ENCODE measurements around the gene TSHZ2.

TSHZ2 gene

GRCh38 chr20:53343448-53343847 lies 371.3 kb downstream of the TSHZ2 start:
- Histone ChIP-seq H3K27me3 (no peaks in the 10 kb centered on the region), H3K4me1 (no peaks in the 10 kb centered on the region), H3K27ac (no peak overlapping the region), H4K20me1 (no peaks in the 10 kb centered on the region), H3K36me3 (no peaks in the 10 kb centered on the region), H3K4me3 (no peak overlapping the region), H3K4me2 (no peak overlapping the region), H3K9me3 (no peaks in the 10 kb centered on the region), H3K9ac (no peak overlapping the region)
- no peak for TF ChIP-seq Cebpa-rat (IDR thresholded peaks at IDR 0.05)

- Histone ChIP-seq H3K4me2 (no peak overlapping the region), H4K20me1 (no peaks in the 10 kb centered on the region), H3K9me3 (no peaks in the 10 kb centered on the region), H3K27me3 (no peaks in the 10 kb centered on the region), H3K4me3 (no peak overlapping the region), H3K36me3 (no peaks in the 10 kb centered on the region), H3K27ac (no peak overlapping the region), H3K4me1 (no peaks in the 10 kb centered on the region), H3K9ac (no peak overlapping the region)
- TF ChIP-seq Cebpa-rat (IDR thresholded peaks at IDR 0.05): no peak
Observed at GRCh38 chr20:53344891-53345290, 372.7 kb downstream of the TSHZ2 start.

GRCh38 chr20:53345536-53346334 lies 373.6 kb downstream of the TSHZ2 start:
- no peak for TF ChIP-seq Cebpa-rat (IDR thresholded peaks at IDR 0.05)
- H3K4me2 ChIP-seq: no peak overlapping the region
- no peaks in the 10 kb centered on the region for H3K36me3 ChIP-seq
- H3K4me1 ChIP-seq: no peaks in the 10 kb centered on the region
- H3K27ac ChIP-seq: no peak overlapping the region
- no peaks in the 10 kb centered on the region for H3K9me3 ChIP-seq
- H4K20me1 ChIP-seq: no peaks in the 10 kb centered on the region
- H3K27me3 ChIP-seq: no peaks in the 10 kb centered on the region
- no peak overlapping the region for H3K4me3 ChIP-seq
- H3K9ac ChIP-seq: no peak overlapping the region

GRCh38 chr20:53346335-53346648 lies 374.1 kb downstream of the TSHZ2 start:
- TF ChIP-seq Cebpa-rat (IDR thresholded peaks at IDR 0.05): no peak
- Histone ChIP-seq H3K36me3 (no peaks in the 10 kb centered on the region), H3K27ac (no peak overlapping the region), H3K4me1 (no peaks in the 10 kb centered on the region), H3K9me3 (no peaks in the 10 kb centered on the region), H3K4me3 (no peak overlapping the region), H4K20me1 (no peaks in the 10 kb centered on the region), H3K27me3 (no peaks in the 10 kb centered on the region), H3K9ac (no peak overlapping the region), H3K4me2 (no peak overlapping the region)

GRCh38 chr20:53349730-53350129 lies 377.6 kb downstream of the TSHZ2 start:
- Histone ChIP-seq H3K9ac (no peak overlapping the region), H3K4me1 (no peaks in the 10 kb centered on the region), H4K20me1 (no peaks in the 10 kb centered on the region), H3K4me3 (no peak overlapping the region), H3K4me2 (no peak overlapping the region), H3K36me3 (no peaks in the 10 kb centered on the region), H3K9me3 (no peaks in the 10 kb centered on the region), H3K27ac (no peak overlapping the region), H3K27me3 (no peaks in the 10 kb centered on the region)
- TF ChIP-seq Cebpa-rat (IDR thresholded peaks at IDR 0.05): no peak

- no peaks in the 10 kb centered on the region for H4K20me1 ChIP-seq
- H3K9ac ChIP-seq: no peak overlapping the region
- no peaks in the 10 kb centered on the region for H3K36me3 ChIP-seq
- no peaks in the 10 kb centered on the region for H3K27me3 ChIP-seq
- TF ChIP-seq Cebpa-rat (IDR thresholded peaks at IDR 0.05): no peak
- no peak overlapping the region for H3K27ac ChIP-seq
- no peaks in the 10 kb centered on the region for H3K4me1 ChIP-seq
- H3K9me3 ChIP-seq: peaks cover 10% of the 10 kb centered on the region
- no peak overlapping the region for H3K4me3 ChIP-seq
- no peak overlapping the region for H3K4me2 ChIP-seq
Observed at GRCh38 chr20:53352727-53353440, 380.7 kb downstream of the TSHZ2 start.

- no peaks in the 10 kb centered on the region for H3K4me1 ChIP-seq
- H3K27ac ChIP-seq: no peak overlapping the region
- H3K9ac ChIP-seq: no peak overlapping the region
- no peak overlapping the region for H3K4me2 ChIP-seq
- no peak for TF ChIP-seq Cebpa-rat (IDR thresholded peaks at IDR 0.05)
- H3K9me3 ChIP-seq: peaks cover 10% of the 10 kb centered on the region
- no peaks in the 10 kb centered on the region for H3K27me3 ChIP-seq
- H3K4me3 ChIP-seq: no peak overlapping the region
- H4K20me1 ChIP-seq: no peaks in the 10 kb centered on the region
- no peaks in the 10 kb centered on the region for H3K36me3 ChIP-seq
Observed at GRCh38 chr20:53354314-53354713, 382.2 kb downstream of the TSHZ2 start.

- Histone ChIP-seq H3K27ac (no peak overlapping the region), H3K9ac (no peak overlapping the region), H3K4me1 (no peaks in the 10 kb centered on the region), H3K4me3 (no peak overlapping the region), H3K4me2 (no peak overlapping the region), H3K9me3 (peaks cover 10% of the 10 kb centered on the region), H4K20me1 (no peaks in the 10 kb centered on the region), H3K36me3 (no peaks in the 10 kb centered on the region), H3K27me3 (no peaks in the 10 kb centered on the region)
- no peak for TF ChIP-seq Cebpa-rat (IDR thresholded peaks at IDR 0.05)
Observed at GRCh38 chr20:53355790-53356189, 383.6 kb downstream of the TSHZ2 start.

- Histone ChIP-seq H3K27me3 (no peaks in the 10 kb centered on the region), H3K9me3 (peaks cover 10% of the 10 kb centered on the region), H3K4me2 (no peak overlapping the region), H3K36me3 (no peaks in the 10 kb centered on the region), H3K9ac (no peak overlapping the region), H4K20me1 (no peaks in the 10 kb centered on the region), H3K4me1 (no peaks in the 10 kb centered on the region), H3K4me3 (no peak overlapping the region), H3K27ac (no peak overlapping the region)
- TF ChIP-seq Cebpa-rat (IDR thresholded peaks at IDR 0.05): no peak
Observed at GRCh38 chr20:53359425-53359824, 387.3 kb downstream of the TSHZ2 start.

GRCh38 chr20:53360852-53361251 lies 388.7 kb downstream of the TSHZ2 start:
- Histone ChIP-seq H3K36me3 (no peaks in the 10 kb centered on the region), H4K20me1 (no peaks in the 10 kb centered on the region), H3K4me3 (no peak overlapping the region), H3K9ac (no peak overlapping the region), H3K9me3 (peaks cover 5% of the 10 kb centered on the region), H3K4me1 (no peaks in the 10 kb centered on the region), H3K4me2 (no peak overlapping the region), H3K27ac (no peak overlapping the region), H3K27me3 (no peaks in the 10 kb centered on the region)
- TF ChIP-seq Cebpa-rat (IDR thresholded peaks at IDR 0.05): no peak

All from BLaER1 (cell line).